ENCODE measurements around the gene WAPL.

Gene WAPL

GRCh38 chr10:86449926-86450558 is 71.5 kb downstream of the WAPL start:
- Histone ChIP-seq H3K4me1 (peaks cover 0 to 7% (median 2%) of the 10 kb centered on the region in 4 donors), H3K36me3 (peaks cover 38 to 82% (median 68%) of the 10 kb centered on the region in 3 donors), H3K4me3 (no peak overlapping the region), H3K27me3 (no peaks in the 10 kb centered on the region), H3K27ac (no peak overlapping the region), H3K9me3 (no peaks in the 10 kb centered on the region)
- intact Hi-C loops (cut with DNase I; ENCODE audit: low total_unique reads): no loop called here
- TF ChIP-seq, protein P1, sequence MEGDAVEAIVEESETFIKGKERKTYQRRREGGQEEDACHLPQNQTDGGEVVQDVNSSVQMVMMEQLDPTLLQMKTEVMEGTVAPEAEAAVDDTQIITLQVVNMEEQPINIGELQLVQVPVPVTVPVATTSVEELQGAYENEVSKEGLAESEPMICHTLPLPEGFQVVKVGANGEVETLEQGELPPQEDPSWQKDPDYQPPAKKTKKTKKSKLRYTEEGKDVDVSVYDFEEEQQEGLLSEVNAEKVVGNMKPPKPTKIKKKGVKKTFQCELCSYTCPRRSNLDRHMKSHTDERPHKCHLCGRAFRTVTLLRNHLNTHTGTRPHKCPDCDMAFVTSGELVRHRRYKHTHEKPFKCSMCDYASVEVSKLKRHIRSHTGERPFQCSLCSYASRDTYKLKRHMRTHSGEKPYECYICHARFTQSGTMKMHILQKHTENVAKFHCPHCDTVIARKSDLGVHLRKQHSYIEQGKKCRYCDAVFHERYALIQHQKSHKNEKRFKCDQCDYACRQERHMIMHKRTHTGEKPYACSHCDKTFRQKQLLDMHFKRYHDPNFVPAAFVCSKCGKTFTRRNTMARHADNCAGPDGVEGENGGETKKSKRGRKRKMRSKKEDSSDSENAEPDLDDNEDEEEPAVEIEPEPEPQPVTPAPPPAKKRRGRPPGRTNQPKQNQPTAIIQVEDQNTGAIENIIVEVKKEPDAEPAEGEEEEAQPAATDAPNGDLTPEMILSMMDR (IDR thresholded peaks at IDR 0.05): no peak
- no peak for DNase-seq

DNA sequence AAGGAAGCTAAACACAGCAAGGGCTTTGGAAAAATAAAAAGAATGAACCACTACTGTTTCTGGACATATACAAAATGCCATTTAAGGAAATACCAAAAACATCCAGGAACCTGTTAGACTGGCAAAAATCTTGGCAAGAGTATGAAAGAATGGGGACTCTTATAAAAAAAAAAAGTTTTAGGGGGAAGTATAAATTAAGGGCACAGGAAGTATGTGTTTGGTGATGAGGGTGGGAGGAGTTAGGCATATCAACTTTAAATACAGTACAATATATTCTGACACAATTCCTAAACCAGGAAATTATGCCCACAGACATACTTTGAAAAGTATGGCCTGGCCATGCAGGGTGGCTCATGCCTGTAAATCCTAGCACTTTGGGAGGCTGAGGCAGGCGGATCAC is 74.2 kb downstream of the WAPL start:
- Histone ChIP-seq H3K27ac (no peak overlapping the region), H3K27me3 (no peaks in the 10 kb centered on the region), H3K36me3 (peaks cover 36 to 81% (median 68%) of the 10 kb centered on the region in 3 donors)

GRCh38 chr10:86446987-86447386 is 74.6 kb downstream of the WAPL start:
- no peak overlapping the region for H3K4me3 ChIP-seq
- TF ChIP-seq, protein P1 (IDR thresholded peaks at IDR 0.05): no peak
- intact Hi-C loops (cut with DNase I; ENCODE audit: low total_unique reads): no loop called here
- no peak overlapping the region for H3K27ac ChIP-seq
- H3K9me3 ChIP-seq: no peaks in the 10 kb centered on the region
- DNase-seq: no peak
- H3K27me3 ChIP-seq: no peaks in the 10 kb centered on the region
- H3K36me3 ChIP-seq: peaks cover 36 to 81% (median 69%) of the 10 kb centered on the region in 3 donors
- H3K4me1 ChIP-seq: peaks cover 0 to 7% (median 2%) of the 10 kb centered on the region in 4 donors

More for the DNA sequence above, 74.2 kb downstream of the WAPL start:
- Histone ChIP-seq H3K9me3 (no peaks in the 10 kb centered on the region), H3K4me1 (peaks cover 0 to 7% (median 2%) of the 10 kb centered on the region in 4 donors), H3K4me3 (no peak overlapping the region)
- TF ChIP-seq, protein P1 (IDR thresholded peaks at IDR 0.05): no peak
- intact Hi-C loops (cut with DNase I; ENCODE audit: low total_unique reads): no loop called here
- no peak for DNase-seq

DNA sequence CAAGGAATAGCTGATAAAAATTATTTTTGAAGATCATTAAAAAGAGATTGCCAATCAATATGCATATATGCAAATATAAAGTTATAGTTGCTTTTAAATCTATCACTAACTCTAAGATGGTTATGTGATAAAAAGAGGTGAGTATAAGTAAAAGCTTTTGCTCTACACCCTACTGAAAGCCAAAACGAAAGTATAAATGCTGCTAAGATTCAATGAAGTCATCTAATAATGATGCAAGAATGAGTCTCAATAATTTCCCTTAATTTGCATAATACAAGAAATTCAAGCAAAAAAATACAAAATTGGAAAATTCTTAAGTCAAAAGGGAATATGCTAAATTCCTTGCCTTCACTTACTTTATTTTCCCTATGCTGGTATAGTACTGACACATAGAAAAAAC is 75.2 kb downstream of the WAPL start:
- H3K36me3 ChIP-seq: peaks cover 36 to 81% (median 70%) of the 10 kb centered on the region in 3 donors
- H3K4me1 ChIP-seq: peaks cover 0 to 7% (median 2%) of the 10 kb centered on the region in 4 donors

DNA sequence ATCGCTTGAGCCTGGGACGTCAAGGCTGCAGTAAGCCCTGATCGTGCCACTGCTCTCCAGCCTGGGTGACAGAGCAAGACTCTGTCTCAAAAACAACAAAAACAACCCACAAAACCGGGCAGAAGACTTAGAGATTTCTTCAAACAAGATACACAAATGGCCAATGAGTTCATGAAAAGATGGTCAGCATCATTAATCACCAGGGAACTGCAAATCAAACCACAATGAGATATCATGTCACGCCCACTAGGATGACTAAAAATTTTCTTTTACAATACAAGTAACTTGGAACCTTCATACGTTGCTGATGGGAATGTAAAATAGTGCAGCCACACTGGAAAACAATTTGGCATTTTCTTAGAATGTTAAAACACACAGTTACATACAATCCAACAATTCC is 77.7 kb downstream of the WAPL start:
- intact Hi-C loops (cut with DNase I; ENCODE audit: low total_unique reads): no loop called here
- H3K27ac ChIP-seq: no peak overlapping the region
- H3K27me3 ChIP-seq: no peaks in the 10 kb centered on the region
- DNase-seq: no peak
- no peak overlapping the region for H3K4me3 ChIP-seq
- H3K4me1 ChIP-seq: peaks cover 0 to 14% (median 2%) of the 10 kb centered on the region in 4 donors
- H3K9me3 ChIP-seq: no peaks in the 10 kb centered on the region
- TF ChIP-seq, protein P1 (IDR thresholded peaks at IDR 0.05): no peak
- H3K36me3 ChIP-seq: peaks cover 33 to 79% (median 64%) of the 10 kb centered on the region in 3 donors

More for the DNA sequence above, 75.2 kb downstream of the WAPL start:
- Histone ChIP-seq H3K27ac (no peak overlapping the region), H3K9me3 (no peaks in the 10 kb centered on the region), H3K27me3 (no peaks in the 10 kb centered on the region), H3K4me3 (no peak overlapping the region)
- TF ChIP-seq, protein P1 (IDR thresholded peaks at IDR 0.05): no peak
- DNase-seq: no peak
- intact Hi-C loops (cut with DNase I; ENCODE audit: low total_unique reads): no loop called here

Data from tibial artery (tissue), 4 donors.